Nephron progenitor cell (in vitro differentiated cells): ENCODE measurements around the gene LRRFIP2.

Experiments
- DNase-seq: peaks from one replicate; pipeline ENCODE4 v3.0.0; 2021
- H3K27ac Mint-ChIP-seq: 2 replicates; pipeline ENCODE4 v1.8.0; 2021; ENCODE audit warnings: mild to moderate bottlenecking, moderate library complexity, mixed read lengths
- H3K27me3 Mint-ChIP-seq: 2 replicates; pipeline ENCODE4 v1.8.0; 2021; ENCODE audit warnings: mild to moderate bottlenecking, low read depth, mixed read lengths; ENCODE audit not compliant: poor library complexity
- H3K36me3 Mint-ChIP-seq: 2 replicates; pipeline ENCODE4 v1.8.0; 2021; ENCODE audit warnings: low read depth, mixed read lengths
- H3K4me1 Mint-ChIP-seq: 2 replicates; pipeline ENCODE4 v1.8.0; 2021; ENCODE audit warnings: mixed read lengths
- H3K4me3 Mint-ChIP-seq: 2 replicates; pipeline ENCODE4 v1.8.0; 2021; ENCODE audit warnings: mild to moderate bottlenecking, moderate library complexity, mixed read lengths
- H3K9me3 Mint-ChIP-seq: 2 replicates; pipeline ENCODE4 v1.8.0; 2021; ENCODE audit warnings: mild to moderate bottlenecking, moderate library complexity, mixed read lengths
- CTCF ChIP-seq: fragments of 200-600 bp; sonication (generic); IDR thresholded peaks from 2 replicates; pipeline ENCODE4 v1.5.0; 2021; ENCODE audit warnings: antibody characterized with exemption

LRRFIP2 gene

GRCh38 chr3:37025561-37026335, 148.6 kb downstream of the LRRFIP2 start:
- Mint-ChIP-seq H3K27ac (no peak overlapping the region), H3K4me3 (no peak overlapping the region), H3K27me3 (no peaks in the 10 kb centered on the region)

GRCh38 chr3:37024820-37025405, 149.5 kb downstream of the LRRFIP2 start:
- H3K4me1 Mint-ChIP-seq = peaks cover 8% of the 10 kb centered on the region
- peaks cover 93% of the 10 kb centered on the region for H3K36me3 Mint-ChIP-seq
- no peak overlapping the region for H3K27ac Mint-ChIP-seq
- DNase-seq = no peak
- no peak for TF ChIP-seq CTCF
- peaks cover 28% of the 10 kb centered on the region for H3K9me3 Mint-ChIP-seq
- no peaks in the 10 kb centered on the region for H3K27me3 Mint-ChIP-seq
- H3K4me3 Mint-ChIP-seq = no peak overlapping the region

More at GRCh38 chr3:37025561-37026335, 148.6 kb downstream of the LRRFIP2 start:
- Mint-ChIP-seq H3K4me1 (peaks cover 8% of the 10 kb centered on the region), H3K36me3 (peaks cover 86% of the 10 kb centered on the region), H3K9me3 (peaks cover 28% of the 10 kb centered on the region)
- TF ChIP-seq CTCF = no peak
- no peak for DNase-seq

- Mint-ChIP-seq H3K4me3 (no peak overlapping the region), H3K4me1 (peaks cover 7% of the 10 kb centered on the region), H3K9me3 (peaks cover 28% of the 10 kb centered on the region), H3K27ac (no peak overlapping the region), H3K27me3 (no peaks in the 10 kb centered on the region), H3K36me3 (peaks cover 100% of the 10 kb centered on the region)
- no peak for TF ChIP-seq CTCF
- no peak for DNase-seq
Observed at GRCh38 chr3:37024092-37024491, 150.3 kb downstream of the LRRFIP2 start.

- peaks cover 82% of the 10 kb centered on the region for H3K36me3 Mint-ChIP-seq
- H3K27me3 Mint-ChIP-seq = no peaks in the 10 kb centered on the region
- no peak overlapping the region for H3K27ac Mint-ChIP-seq
- TF ChIP-seq CTCF = no peak
- no peaks in the 10 kb centered on the region for H3K4me1 Mint-ChIP-seq
- H3K9me3 Mint-ChIP-seq = peaks cover 3% of the 10 kb centered on the region
- DNase-seq = no peak
- no peak overlapping the region for H3K4me3 Mint-ChIP-seq
Observed at GRCh38 chr3:37017683-37018082, 156.7 kb downstream of the LRRFIP2 start.

GRCh38 chr3:37016903-37017302, 157.5 kb downstream of the LRRFIP2 start:
- H3K27me3 Mint-ChIP-seq = no peaks in the 10 kb centered on the region
- peaks cover 82% of the 10 kb centered on the region for H3K36me3 Mint-ChIP-seq
- H3K4me1 Mint-ChIP-seq = no peaks in the 10 kb centered on the region
- DNase-seq = no peak
- H3K27ac Mint-ChIP-seq = no peak overlapping the region
- no peaks in the 10 kb centered on the region for H3K9me3 Mint-ChIP-seq
- H3K4me3 Mint-ChIP-seq = no peak overlapping the region
- no peak for TF ChIP-seq CTCF

- no peak overlapping the region for H3K4me3 Mint-ChIP-seq
- TF ChIP-seq CTCF = no peak
- peaks cover 80% of the 10 kb centered on the region for H3K36me3 Mint-ChIP-seq
- DNase-seq = no peak
- H3K4me1 Mint-ChIP-seq = no peaks in the 10 kb centered on the region
- H3K9me3 Mint-ChIP-seq = no peaks in the 10 kb centered on the region
- H3K27ac Mint-ChIP-seq = no peak overlapping the region
- no peaks in the 10 kb centered on the region for H3K27me3 Mint-ChIP-seq
Observed at GRCh38 chr3:37015642-37016041, 158.7 kb downstream of the LRRFIP2 start.
